Activated T-cell treated with anti-CD3 and anti-CD28 coated beads for 24 hours (primary cell): ENCODE measurements around the gene TEX28.
"Not testable (repeated sequence)": the region's sequence is repeated elsewhere in the genome, so short reads cannot be mapped to it uniquely, and the experiment has no call there.

Experiments
- DNase-seq: peaks from one replicate; pipeline ENCODE4 v3.0.0-alpha.2; 2020; ENCODE audit warnings: low read depth

TEX28 gene

DNA sequence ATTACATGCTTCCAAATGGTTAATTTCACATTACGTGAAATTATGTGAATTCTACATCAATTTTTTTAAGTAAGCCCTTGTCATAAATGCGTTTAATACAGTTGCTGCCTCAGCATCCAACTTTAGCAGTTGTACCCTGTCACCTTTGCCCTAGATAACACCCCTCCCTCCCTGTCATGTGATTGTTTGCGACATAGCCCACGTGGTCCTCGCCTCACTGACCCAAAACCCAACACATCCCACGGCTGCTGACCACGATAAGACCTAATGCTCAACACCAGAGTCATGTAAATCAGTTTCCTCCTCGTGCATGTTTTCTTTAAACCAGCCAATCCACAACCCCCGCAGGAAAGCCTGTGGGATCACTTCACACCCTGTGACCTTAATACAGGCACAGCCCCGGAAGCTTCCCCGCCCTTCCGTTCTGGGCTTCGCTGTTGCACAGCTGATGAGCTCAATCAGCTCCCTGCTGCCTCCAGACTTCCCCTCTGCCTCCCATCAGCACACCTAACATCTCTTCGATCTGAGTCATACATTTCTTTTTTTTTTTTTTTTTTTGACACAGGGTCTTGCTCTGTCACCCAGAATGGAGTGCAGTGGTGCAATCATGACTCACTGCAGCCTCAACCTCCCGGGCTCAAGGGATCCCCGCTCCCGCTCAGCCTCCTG, 47.4 kb downstream of the TEX28 start:
- not testable (repeated sequence) for DNase-seq

GRCh38 chrX:154239982-154240503, 54.9 kb downstream of the TEX28 start:
- DNase-seq, result not testable (repeated sequence)

GRCh38 chrX:154238939-154239559, 55.9 kb downstream of the TEX28 start:
- DNase-seq, result not testable (repeated sequence)

DNA sequence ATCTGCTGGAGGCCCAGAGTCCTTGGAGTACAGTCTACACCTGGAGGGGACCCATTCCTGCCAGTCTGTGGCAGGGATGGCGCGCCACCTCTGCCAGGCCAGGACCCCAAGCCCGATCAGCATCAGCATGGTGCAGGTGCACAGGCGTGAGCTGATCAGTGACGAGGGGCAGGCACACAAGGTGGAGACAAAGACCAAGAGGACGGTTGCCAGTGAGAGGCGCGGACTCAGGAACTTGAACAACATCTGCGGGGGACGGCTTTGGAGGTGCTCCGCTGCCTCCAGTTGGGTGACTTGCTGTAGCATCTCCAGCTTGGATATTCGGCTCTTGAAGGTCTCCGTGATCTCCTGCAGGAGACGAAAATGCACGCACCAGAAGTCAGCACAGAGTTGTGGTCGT, 61.3 kb downstream of the TEX28 start:
- DNase-seq, result not testable (repeated sequence)

- DNase-seq, result not testable (repeated sequence)
Observed at GRCh38 chrX:154231443-154231842, 63.5 kb downstream of the TEX28 start.

GRCh38 chrX:154226706-154227105, 68.2 kb downstream of the TEX28 start:
- DNase-seq, result not testable (repeated sequence)

DNA sequence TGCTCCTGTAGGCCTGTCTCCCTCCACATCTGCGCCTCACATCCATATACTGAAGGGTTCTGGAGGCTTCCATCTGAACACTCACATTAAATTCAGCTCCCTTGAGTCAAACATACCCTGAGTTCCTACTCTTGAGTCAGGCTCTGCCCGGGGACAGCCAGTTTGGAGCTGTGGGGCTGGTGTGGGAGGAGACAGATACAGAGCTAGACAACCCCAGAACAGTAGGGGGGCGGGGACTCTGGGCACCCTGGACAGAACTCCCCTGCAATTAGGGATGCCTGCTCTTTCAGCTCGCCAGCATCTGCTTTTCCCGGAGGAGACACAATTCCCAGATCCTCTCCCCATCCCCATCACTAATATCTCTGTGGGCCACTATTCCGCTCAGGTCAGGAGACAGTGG, 69.6 kb downstream of the TEX28 start:
- DNase-seq, result not testable (repeated sequence)
